Glomerular visceral epithelial cell (primary cell): ENCODE measurements around the gene RALGAPB.
"Not testable (repeated sequence)": the region's sequence is repeated elsewhere in the genome, so short reads cannot be mapped to it uniquely, and the experiment has no call there.

Experiments used
- DNase-seq: peaks from one replicate; pipeline ENCODE4 v3.0.0-alpha.2; 2016; ENCODE audit errors: extremely low spot score

The RALGAPB gene

GRCh38 chr20:38447251-38447661 is 25.4 kb upstream of the RALGAPB start:
- DNase-seq, result no peak

- no peak for DNase-seq
These were observed 24.5 kb upstream of the RALGAPB start for GRCh38 chr20:38447931-38448675.

GRCh38 chr20:38449046-38449445 is 23.6 kb upstream of the RALGAPB start:
- no peak for DNase-seq

- peak; percentile 79 for DNase-seq
These were observed 22.1 kb upstream of the RALGAPB start for GRCh38 chr20:38450412-38450975.

GRCh38 chr20:38452880-38453624 is 19.6 kb upstream of the RALGAPB start:
- DNase-seq, result peak; percentile 64

GRCh38 chr20:38453941-38454340 is 18.7 kb upstream of the RALGAPB start:
- DNase-seq, result peak; percentile 39

GRCh38 chr20:38454556-38455473 is 17.8 kb upstream of the RALGAPB start:
- no peak for DNase-seq

- DNase-seq, result no peak
These were observed 14.3 kb upstream of the RALGAPB start for GRCh38 chr20:38458314-38458713.

GRCh38 chr20:38460040-38460623 is 12.5 kb upstream of the RALGAPB start:
- peak; percentile 92 for DNase-seq

- DNase-seq, result not testable (repeated sequence)
These were observed 12.0 kb upstream of the RALGAPB start for GRCh38 chr20:38460631-38461030.

GRCh38 chr20:38461167-38461566 is 11.5 kb upstream of the RALGAPB start:
- not testable (repeated sequence) for DNase-seq

- DNase-seq, result not testable (repeated sequence)
These were observed 11.1 kb upstream of the RALGAPB start for GRCh38 chr20:38461569-38461968.

GRCh38 chr20:38466171-38466570 is 6.5 kb upstream of the RALGAPB start:
- DNase-seq, result no peak

GRCh38 chr20:38466983-38467382 is 5.7 kb upstream of the RALGAPB start:
- DNase-seq, result no peak

GRCh38 chr20:38471245-38471644 is 1.4 kb upstream of the RALGAPB start:
- no peak for DNase-seq

- no peak for DNase-seq
These were observed 593 bp upstream of the RALGAPB start for GRCh38 chr20:38471987-38472512.

- DNase-seq, result no peak
These were observed 738 bp downstream of the RALGAPB start for GRCh38 chr20:38473367-38473795.

GRCh38 chr20:38477747-38478146 is 5.1 kb downstream of the RALGAPB start:
- DNase-seq, result no peak

GRCh38 chr20:38479596-38479995 is 7.0 kb downstream of the RALGAPB start:
- DNase-seq, result no peak

- DNase-seq, result no peak
These were observed 12.4 kb downstream of the RALGAPB start for GRCh38 chr20:38485041-38485440.

- no peak for DNase-seq
These were observed 16.5 kb downstream of the RALGAPB start for GRCh38 chr20:38489181-38489580.
